Stimulated activated CD4-positive, alpha-beta T cell treated with anti-CD3 and anti-CD28 coated beads, Interleukin-15, amount 100 ng/mL, for 1 hour (primary cell): Measurements from ENCODE around the gene CNN1.
A peak's percentile ranks its signal among the peaks of the same experiment; 100 is the strongest.
"Not testable (repeated sequence)": the region's sequence is repeated elsewhere in the genome, so short reads cannot be mapped to it uniquely, and the experiment has no call there.

Experiments
- DNase-seq, 2 donors: peaks; one replicate each; pipeline ENCODE4 v3.0.0-alpha.2; 2020; ENCODE audit warnings: low read depth in 1 of 2, low spot score in 1 of 2

CNN1 gene

GRCh38 chr19:11564082-11564807, 25.6 kb downstream of the CNN1 start:
- DNase-seq: not testable (repeated sequence)

GRCh38 chr19:11565649-11565980, 27.0 kb downstream of the CNN1 start:
- DNase-seq: not testable (repeated sequence)

GRCh38 chr19:11566164-11566563, 27.5 kb downstream of the CNN1 start:
- no peak for DNase-seq

- no peak for DNase-seq
Observed at GRCh38 chr19:11570039-11570462, 31.4 kb downstream of the CNN1 start.

- not testable (repeated sequence) for DNase-seq
Observed at GRCh38 chr19:11573354-11573753, 34.7 kb downstream of the CNN1 start.

GRCh38 chr19:11573763-11574162, 35.1 kb downstream of the CNN1 start:
- not testable (repeated sequence) for DNase-seq

GRCh38 chr19:11574689-11575088, 36.0 kb downstream of the CNN1 start:
- no peak for DNase-seq

- no peak for DNase-seq
Observed at GRCh38 chr19:11576227-11576626, 37.6 kb downstream of the CNN1 start.

GRCh38 chr19:11577451-11578257, 39.0 kb downstream of the CNN1 start, which contains the start of gene ACP5:
Gene ACP5 (minus strand): TSS chr19:11577645. CDS start chr19:11577317, 328 bp downstream.
- DNase-seq: no peak

- DNase-seq: peak in 1 of 2 donors; percentile 20
Observed at GRCh38 chr19:11578258-11579142, 39.8 kb downstream of the CNN1 start.

- DNase-seq: no peak
Observed at GRCh38 chr19:11580116-11580515, 41.5 kb downstream of the CNN1 start.

- peak in 1 of 2 donors; percentile 28 for DNase-seq
Observed at GRCh38 chr19:11581740-11582139, 43.1 kb downstream of the CNN1 start.

- DNase-seq: no peak
Observed at GRCh38 chr19:11586331-11586730, 47.7 kb downstream of the CNN1 start.

- peak; percentile 48 to 67 for DNase-seq
Observed at GRCh38 chr19:11587302-11587974, 48.8 kb downstream of the CNN1 start.

GRCh38 chr19:11587975-11588631, 49.5 kb downstream of the CNN1 start:
- DNase-seq: no peak

- DNase-seq: no peak
Observed at GRCh38 chr19:11594084-11594483, 55.4 kb downstream of the CNN1 start.

- no peak for DNase-seq
Observed at GRCh38 chr19:11596156-11596555, 57.5 kb downstream of the CNN1 start.

- DNase-seq: peak; percentile 92 to 94
Observed at GRCh38 chr19:11597202-11598102, 58.8 kb downstream of the CNN1 start, which contains the start of gene ZNF627. Gene ZNF627 (plus strand): TSS chr19:11597483. CDS start chr19:11597628, 145 bp downstream.

- no peak for DNase-seq
Observed at GRCh38 chr19:11598103-11598483, 59.4 kb downstream of the CNN1 start.
